BJ (cell line): ENCODE measurements around the gene TINCR. TPM values are rescaled to one million over a fixed set of nuclear protein-coding genes. Genes with fewer than 3 reads are reported as not detected.

Experiments
- CTCF ChIA-PET: fragments of 350-600 bp; formaldehyde crosslinking; extraction: SDS; loops from one replicate; lab custom pipeline; 2021; ENCODE audit warnings: antibody characterized with exemption, inconsistent platforms; lab: Yijun Ruan, JAX
- POLR2A ChIA-PET: fragments of 300-600 bp; sonication (Branson Sonifier 250); formaldehyde crosslinking; extraction: SDS; loops from one replicate; lab custom pipeline; 2021; ENCODE audit warnings: antibody characterized with exemption; lab: Charles Lee
- DNase-seq: peaks from one replicate; pipeline ENCODE4 v3.0.0-alpha.2; 2011; ENCODE audit warnings: low read depth
- H3K27me3 ChIP-seq: 2 replicates; pipeline ENCODE4 v1.6.0; 2011; ENCODE audit warnings: low read length; ENCODE audit not compliant: control insufficient read depth, insufficient read depth
- H3K36me3 ChIP-seq: 2 replicates; pipeline ENCODE4 v1.5.1; 2011; ENCODE audit warnings: low read length; ENCODE audit not compliant: control insufficient read depth, insufficient read depth
- H3K4me3 ChIP-seq: 2 replicates; pipeline ENCODE4 v1.5.1; 2011; ENCODE audit warnings: low read depth, mild to moderate bottlenecking, control low read depth, low read length
- polyA plus RNA-seq: library from polyadenylated mRNA; depleted of rRNA; stranded (reverse); fragments of >200 nt; gene quantifications from 2 replicates; pipeline ENCODE4 v1.2.3, GENCODE V29; 2011
- TF ChIP-seq, protein P1 (sequence below): IDR thresholded peaks from 2 replicates; pipeline ENCODE4 v1.5.1; 2011; ENCODE audit warnings: low read depth, mild to moderate bottlenecking, control low read depth, inconsistent platforms, low read length, moderate library complexity; ENCODE audit not compliant: insufficient read depth

The TINCR gene
- polyA plus RNA-seq, 1 experiment: 0.23 TPM

DNA sequence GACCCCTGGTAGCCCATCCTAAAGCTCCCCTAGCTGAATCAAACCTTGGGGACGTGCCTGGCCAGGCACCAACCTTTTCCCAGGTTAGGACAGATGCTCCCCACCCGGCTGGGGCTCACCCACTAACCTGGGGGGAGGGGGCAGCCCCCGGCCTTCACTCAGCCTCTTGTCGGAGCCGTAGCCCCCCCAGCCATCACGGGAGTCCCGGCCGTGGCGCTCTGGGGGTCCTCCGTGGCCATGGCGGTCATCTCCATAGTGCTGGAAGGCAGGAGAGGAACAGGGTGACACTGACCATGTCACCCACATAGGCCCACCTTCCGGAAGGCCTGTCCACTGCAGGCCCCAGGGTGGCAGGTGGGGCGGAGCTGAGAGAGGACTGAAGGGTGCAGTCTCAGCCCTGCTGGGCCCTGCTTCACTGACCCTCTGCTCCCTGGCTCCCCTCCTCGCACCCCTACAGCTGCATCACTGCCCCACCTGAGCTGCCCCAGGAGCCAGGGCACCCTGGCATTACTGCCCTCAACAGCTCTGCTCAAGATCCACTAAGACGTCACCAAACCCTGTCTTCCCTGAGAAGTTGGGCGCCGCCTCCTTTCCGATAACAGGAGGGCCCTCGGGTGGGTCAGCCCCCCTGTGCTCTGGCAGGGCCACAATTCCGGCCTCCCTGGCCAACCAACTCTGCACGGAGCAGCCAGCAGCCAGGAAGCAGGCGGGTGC lies 22.6 kb upstream of the TINCR start:
- DNase-seq: no peak
- peaks cover 51% of the 10 kb centered on the region for H3K36me3 ChIP-seq
- no peaks in the 10 kb centered on the region for H3K27me3 ChIP-seq
- TF ChIP-seq, protein P1, sequence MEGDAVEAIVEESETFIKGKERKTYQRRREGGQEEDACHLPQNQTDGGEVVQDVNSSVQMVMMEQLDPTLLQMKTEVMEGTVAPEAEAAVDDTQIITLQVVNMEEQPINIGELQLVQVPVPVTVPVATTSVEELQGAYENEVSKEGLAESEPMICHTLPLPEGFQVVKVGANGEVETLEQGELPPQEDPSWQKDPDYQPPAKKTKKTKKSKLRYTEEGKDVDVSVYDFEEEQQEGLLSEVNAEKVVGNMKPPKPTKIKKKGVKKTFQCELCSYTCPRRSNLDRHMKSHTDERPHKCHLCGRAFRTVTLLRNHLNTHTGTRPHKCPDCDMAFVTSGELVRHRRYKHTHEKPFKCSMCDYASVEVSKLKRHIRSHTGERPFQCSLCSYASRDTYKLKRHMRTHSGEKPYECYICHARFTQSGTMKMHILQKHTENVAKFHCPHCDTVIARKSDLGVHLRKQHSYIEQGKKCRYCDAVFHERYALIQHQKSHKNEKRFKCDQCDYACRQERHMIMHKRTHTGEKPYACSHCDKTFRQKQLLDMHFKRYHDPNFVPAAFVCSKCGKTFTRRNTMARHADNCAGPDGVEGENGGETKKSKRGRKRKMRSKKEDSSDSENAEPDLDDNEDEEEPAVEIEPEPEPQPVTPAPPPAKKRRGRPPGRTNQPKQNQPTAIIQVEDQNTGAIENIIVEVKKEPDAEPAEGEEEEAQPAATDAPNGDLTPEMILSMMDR: no peak
- H3K4me3 ChIP-seq: no peak overlapping the region
- ChIA-PET POLR2A (no interaction called here), CTCF (no interaction called here)

DNA sequence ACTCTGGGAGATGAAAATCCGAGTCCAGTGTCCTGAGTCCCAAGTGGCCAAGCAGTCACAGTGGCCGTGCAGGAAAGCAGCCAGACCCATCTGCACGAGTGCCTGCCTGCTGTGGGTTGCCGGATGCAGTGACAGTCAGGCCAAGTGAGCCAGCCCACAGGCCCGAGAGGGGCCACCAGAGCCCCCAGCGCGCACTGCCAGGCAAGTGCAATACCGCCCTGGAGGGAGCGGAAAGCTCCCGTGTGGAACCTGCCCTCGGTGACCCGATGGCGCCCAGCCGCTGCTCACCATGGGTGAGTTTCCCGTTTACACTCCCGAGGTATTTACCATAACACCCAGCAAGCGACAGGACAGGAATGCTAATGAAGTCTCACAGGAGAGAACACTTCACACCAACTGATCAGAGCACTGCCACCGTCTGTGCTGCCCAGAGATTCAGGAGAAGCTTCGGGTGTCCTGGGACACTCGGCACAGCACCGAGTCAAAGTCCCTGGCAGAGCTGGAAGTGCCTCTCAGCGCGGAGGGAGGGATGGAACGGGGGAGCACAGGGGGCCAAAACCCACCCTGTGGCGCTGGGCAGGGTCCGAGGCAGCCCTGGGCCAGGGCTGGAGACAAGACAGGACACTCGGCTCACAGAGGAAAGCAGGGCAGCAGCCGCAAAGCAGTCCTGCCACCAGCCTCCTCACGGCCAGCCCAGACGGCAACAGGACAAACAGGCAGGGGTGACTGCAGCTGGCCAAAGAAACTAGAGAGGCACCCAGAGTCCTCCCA lies 21.3 kb upstream of the TINCR start:
- ChIA-PET CTCF (interaction anchor here (0.5 to 1.6 kb wide), 3 partner anchors 9 to 541 kb away, joined by 3 to 4 read pairs (median 4); no protein-coding TSS in a partner anchor), POLR2A (no interaction called here)
- no peak overlapping the region for H3K4me3 ChIP-seq
- H3K36me3 ChIP-seq: peaks cover 41% of the 10 kb centered on the region
- no peak for DNase-seq
- TF ChIP-seq, protein P1: no peak
- no peaks in the 10 kb centered on the region for H3K27me3 ChIP-seq

DNA sequence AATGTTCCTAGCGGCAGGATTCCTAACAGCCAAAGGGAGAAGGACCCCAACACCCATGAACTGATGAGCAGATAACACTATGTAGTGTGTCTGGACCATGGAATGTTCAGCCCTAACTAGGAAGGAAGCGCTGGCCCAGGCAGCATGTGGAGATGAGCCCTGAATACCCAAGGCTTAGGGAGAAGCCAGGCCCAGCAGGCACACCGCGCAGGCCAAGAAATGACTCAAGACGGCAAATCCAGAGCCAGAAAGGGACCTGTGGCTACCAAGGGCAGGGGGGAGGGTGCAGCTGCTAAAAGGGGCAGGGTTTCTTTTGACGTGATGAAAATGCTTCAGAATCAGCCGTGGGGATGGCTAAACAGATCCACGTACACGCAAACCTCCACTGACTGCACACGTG lies 20.7 kb upstream of the TINCR start:
- no peak for DNase-seq
- Histone ChIP-seq H3K27me3 (no peaks in the 10 kb centered on the region), H3K36me3 (peaks cover 35% of the 10 kb centered on the region), H3K4me3 (no peak overlapping the region)
- CTCF ChIA-PET: interaction anchor here (1.6 kb wide), 1 partner anchor 8 kb away, joined by 4 read pairs; no protein-coding TSS in a partner anchor
- POLR2A ChIA-PET: no interaction called here
- TF ChIP-seq, protein P1: no peak

DNA sequence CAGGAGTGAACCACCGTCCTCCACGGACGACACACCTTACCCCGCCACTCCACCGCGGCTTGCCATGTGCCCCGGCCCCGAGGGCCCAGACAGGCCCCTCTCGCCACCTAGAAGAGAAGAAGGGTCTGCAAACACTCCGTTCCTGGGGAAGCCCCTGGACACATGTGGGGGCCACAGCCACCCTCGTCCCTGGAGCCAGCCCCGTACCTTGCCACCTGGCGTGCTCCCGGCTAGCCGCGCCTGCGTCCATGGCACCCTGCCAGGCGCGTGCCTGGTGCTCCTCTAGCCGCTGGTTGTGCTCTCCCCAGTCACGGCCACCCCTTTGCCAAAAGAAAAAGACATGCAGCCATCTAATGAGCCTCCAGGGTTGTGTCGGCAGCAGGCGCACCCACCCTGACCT lies 19.9 kb upstream of the TINCR start:
- Histone ChIP-seq H3K4me3 (no peak overlapping the region), H3K36me3 (peaks cover 32% of the 10 kb centered on the region), H3K27me3 (no peaks in the 10 kb centered on the region)
- ChIA-PET POLR2A (no interaction called here), CTCF (no interaction called here)
- TF ChIP-seq, protein P1: no peak
- DNase-seq: no peak

DNA sequence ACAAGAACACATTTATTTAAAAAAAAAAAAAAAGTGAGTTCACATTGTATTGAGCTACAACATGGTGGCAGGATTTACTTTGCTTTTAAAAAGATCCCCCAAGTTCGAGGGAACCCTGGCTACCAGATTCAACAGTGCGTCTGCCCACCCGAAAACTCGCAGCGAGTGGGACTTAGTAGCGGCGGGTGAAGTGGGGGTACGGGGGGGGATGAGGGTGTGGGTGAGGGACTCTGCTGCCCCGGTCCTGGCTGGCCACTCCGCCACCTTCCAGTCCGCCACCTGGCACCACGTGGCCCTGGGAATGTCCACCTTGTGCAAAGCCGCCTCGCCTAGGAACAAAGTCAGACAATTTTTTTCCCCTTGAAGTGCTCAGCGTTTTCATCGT lies 19.3 kb upstream of the TINCR start:
- peaks cover 32% of the 10 kb centered on the region for H3K36me3 ChIP-seq

More for the DNA sequence above, 19.3 kb upstream of the TINCR start:
- TF ChIP-seq, protein P1: no peak
- CTCF ChIA-PET: no interaction called here
- Histone ChIP-seq H3K4me3 (no peak overlapping the region), H3K27me3 (no peaks in the 10 kb centered on the region)
- no peak for DNase-seq
- POLR2A ChIA-PET: no interaction called here
